NCI-H2171 (cell line): Measurements from ENCODE around the gene SCART1.
"Not testable (repeated sequence)": the region's sequence is repeated elsewhere in the genome, so short reads cannot be mapped to it uniquely, and the experiment has no call there.

Experiments used
- DNase-seq: peaks from one replicate; lab custom pipeline; 2025; lab: John Stamatoyannopoulos, UW

Gene SCART1

GRCh38 chr10:133456041-133456951 lies 2.6 kb downstream of the SCART1 start:
- no peak for DNase-seq

GRCh38 chr10:133457100-133457841 lies 3.5 kb downstream of the SCART1 start:
- DNase-seq, result no peak

- DNase-seq, result no peak
Measured at GRCh38 chr10:133458021-133458709, 4.4 kb downstream of the SCART1 start.

GRCh38 chr10:133458710-133459453 lies 5.1 kb downstream of the SCART1 start:
- no peak for DNase-seq

GRCh38 chr10:133459454-133460207 lies 5.9 kb downstream of the SCART1 start:
- DNase-seq, result no peak

- no peak for DNase-seq
Measured at GRCh38 chr10:133460208-133460769, 6.5 kb downstream of the SCART1 start.

- DNase-seq, result no peak
Measured at GRCh38 chr10:133461027-133461426, 7.3 kb downstream of the SCART1 start.

GRCh38 chr10:133461841-133462240 lies 8.1 kb downstream of the SCART1 start:
- DNase-seq, result no peak

- DNase-seq, result no peak
Measured at GRCh38 chr10:133462512-133463305, 9.0 kb downstream of the SCART1 start.

GRCh38 chr10:133464582-133465031 lies 10.9 kb downstream of the SCART1 start:
- DNase-seq, result no peak

- no peak for DNase-seq
Measured at GRCh38 chr10:133465191-133465949, 11.6 kb downstream of the SCART1 start.

GRCh38 chr10:133465950-133466474 lies 12.3 kb downstream of the SCART1 start:
- no peak for DNase-seq

- no peak for DNase-seq
Measured at GRCh38 chr10:133466683-133467275, 13.0 kb downstream of the SCART1 start.

- DNase-seq, result no peak
Measured at GRCh38 chr10:133467286-133467911, 13.7 kb downstream of the SCART1 start.

GRCh38 chr10:133469205-133469604 lies 15.5 kb downstream of the SCART1 start:
- DNase-seq, result not testable (repeated sequence)

GRCh38 chr10:133471300-133472109 lies 17.8 kb downstream of the SCART1 start:
- DNase-seq, result no peak

- no peak for DNase-seq
Measured at GRCh38 chr10:133473270-133473669, 19.5 kb downstream of the SCART1 start.
